Left lung (tissue), 10 donors: Measurements from ENCODE around the gene NDFIP1. TPM values are rescaled to one million over a fixed set of nuclear protein-coding genes. Genes with fewer than 3 reads are reported as not detected.

Source experiments
- ATAC-seq: fragments of 200-7000 bp; cut with Tn5 transposase; one replicate; pipeline ENCODE4 v1.9.1; 2020; ENCODE audit warnings: moderate library complexity
- DNase-seq, 4 donors: peaks; one replicate each; pipeline ENCODE4 v3.0.0-alpha.2; 2013 to 2020
- H3K27ac ChIP-seq, 2 donors: fragments of 200-600 bp; sonication (generic) in 1 of 2; one replicate each; pipeline versions ENCODE4 v1.5.0 to v1.8.0; 2020 to 2021
- H3K27me3 ChIP-seq, 2 donors: fragments of 200-600 bp; sonication (generic) in 1 of 2; one replicate each; pipeline versions ENCODE4 v1.5.0 to v1.8.0; 2020 to 2021
- H3K36me3 ChIP-seq, 2 donors: fragments of 200-600 bp; sonication (generic) in 1 of 2; one replicate each; pipeline versions ENCODE4 v1.5.0 to v1.8.0; 2020 to 2021
- H3K4me1 ChIP-seq, 2 donors: fragments of 200-600 bp; one replicate each; pipeline ENCODE4 v1.8.0; 2021
- H3K4me3 ChIP-seq, 2 donors: fragments of 200-600 bp; sonication (generic) in 1 of 2; one replicate each; pipeline versions ENCODE4 v1.5.0 to v1.8.0; 2020 to 2021; ENCODE audit warnings: mild to moderate bottlenecking in 1 of 2
- H3K9me3 ChIP-seq, 2 donors: fragments of 200-600 bp; sonication (generic) in 1 of 2; one replicate each; pipeline versions ENCODE4 v1.5.0 to v1.8.0; 2020 to 2021
- CTCF ChIP-seq, 2 donors: fragments of 200-600 bp; sonication (generic) in 1 of 2; IDR thresholded peaks; one replicate each; pipeline versions ENCODE4 v1.5.0 to v1.8.0; 2021; ENCODE audit warnings: antibody characterized with exemption in 2 of 2
- intact Hi-C, 2 donors: fragments of 100-400 bp; cut with DNase I; formaldehyde crosslinking; loops; one replicate each; pipeline versions ENCODE4 v1.11.2 to v1.14.2; 2022
- polyA plus RNA-seq, 6 donors: library from polyadenylated mRNA; unstranded; fragments of 120-200 nt; gene quantifications; one replicate each; pipeline ENCODE4 v1.2.1, GENCODE V29; 2013; ENCODE audit not compliant: insufficient read length in 6 of 6
- total RNA-seq, 2 donors: library from RNA; stranded (reverse); fragmentation: NEBNext Ultra II Directional; extraction: Animal tissue kit (Norgen Biotek cat#: 25700); gene quantifications; one replicate each; pipeline ENCODE4 v1.2.1, GENCODE V29; 2021
- donor health status: DM: no; HTN: yes; CAD: no.
- donor health status: DM: no; HTN: no; CAD: no.

The NDFIP1 gene
- total and polyA plus RNA-seq, 8 donors: 76.5 to 111 (median 103) TPM

GRCh38 chr5:142097681-142098080, 10.9 kb upstream of the NDFIP1 start:
- Histone ChIP-seq H3K4me1 (peaks cover 4 to 8% of the 10 kb centered on the region in 2 donors), H3K36me3 (no peaks in the 10 kb centered on the region), H3K9me3 (no peaks in the 10 kb centered on the region), H3K27ac (no peak overlapping the region), H3K27me3 (no peaks in the 10 kb centered on the region), H3K4me3 (no peak overlapping the region)
- ATAC-seq (no peak), DNase-seq (no peak)
- intact Hi-C loops: no loop called here
- no peak for TF ChIP-seq CTCF (IDR thresholded peaks at IDR 0.05)

GRCh38 chr5:142098275-142098674, 10.3 kb upstream of the NDFIP1 start:
- Histone ChIP-seq H3K36me3 (no peaks in the 10 kb centered on the region), H3K4me1 (peaks cover 4 to 8% of the 10 kb centered on the region in 2 donors), H3K4me3 (no peak overlapping the region), H3K9me3 (no peaks in the 10 kb centered on the region), H3K27ac (no peak overlapping the region), H3K27me3 (no peaks in the 10 kb centered on the region)
- TF ChIP-seq CTCF (IDR thresholded peaks at IDR 0.05): no peak
- no peak for ATAC-seq
- intact Hi-C loops: no loop called here
- no peak for DNase-seq

GRCh38 chr5:142098931-142099330, 9.6 kb upstream of the NDFIP1 start:
- H3K4me3 ChIP-seq: no peak overlapping the region
- ATAC-seq (no peak), DNase-seq (no peak)
- no peaks in the 10 kb centered on the region for H3K27me3 ChIP-seq
- no peak for TF ChIP-seq CTCF (IDR thresholded peaks at IDR 0.05)
- no peak overlapping the region for H3K27ac ChIP-seq
- H3K9me3 ChIP-seq: no peaks in the 10 kb centered on the region
- intact Hi-C loops: no loop called here
- no peaks in the 10 kb centered on the region for H3K36me3 ChIP-seq
- H3K4me1 ChIP-seq: peaks cover 4 to 8% of the 10 kb centered on the region in 2 donors

GRCh38 chr5:142100307-142100706, 8.3 kb upstream of the NDFIP1 start:
- Histone ChIP-seq H3K4me3 (no peak overlapping the region), H3K4me1 (peaks cover 0 to 4% of the 10 kb centered on the region in 2 donors), H3K9me3 (no peaks in the 10 kb centered on the region), H3K27me3 (no peaks in the 10 kb centered on the region), H3K27ac (no peak overlapping the region), H3K36me3 (no peaks in the 10 kb centered on the region)
- no peak for TF ChIP-seq CTCF (IDR thresholded peaks at IDR 0.05)
- intact Hi-C loops: no loop called here
- no peak for ATAC-seq
- no peak for DNase-seq

GRCh38 chr5:142102980-142103740, 5.4 kb upstream of the NDFIP1 start:
- H3K27ac ChIP-seq: no peak overlapping the region
- DNase-seq: no peak
- peaks cover 0 to 6% of the 10 kb centered on the region in 2 donors for H3K4me1 ChIP-seq
- no peaks in the 10 kb centered on the region for H3K27me3 ChIP-seq
- H3K36me3 ChIP-seq: no peaks in the 10 kb centered on the region
- H3K9me3 ChIP-seq: no peaks in the 10 kb centered on the region
- no peak for TF ChIP-seq CTCF (IDR thresholded peaks at IDR 0.05)
- H3K4me3 ChIP-seq: no peak overlapping the region
- ATAC-seq: no peak
- intact Hi-C loops: no loop called here
